ENCODE measurements around the gene CCDC85B.

The CCDC85B gene

GRCh38 chr11:65885231-65885630, 5.2 kb upstream of the CCDC85B start:
- TF ChIP-seq CTCF (IDR thresholded peaks at IDR 0.05; ENCODE audit: low read depth, low read length, missing control alignments): no peak
- DNase-seq (ENCODE audit: extremely low read depth, low read depth): no peak

GRCh38 chr11:65885808-65886536, 4.5 kb upstream of the CCDC85B start:
- H3K4me3 ChIP-seq (replicated peaks; ENCODE audit: low read depth, low read length): no peak overlapping the region
- no peak for DNase-seq (ENCODE audit: extremely low read depth, low read depth)
- TF ChIP-seq CTCF (IDR thresholded peaks at IDR 0.05; ENCODE audit: low read depth, low read length, missing control alignments): no peak

More at GRCh38 chr11:65885231-65885630, 5.2 kb upstream of the CCDC85B start:
- no peak overlapping the region for H3K4me3 ChIP-seq (replicated peaks; ENCODE audit: low read depth, low read length)

GRCh38 chr11:65886826-65887722, 3.4 kb upstream of the CCDC85B start:
- DNase-seq (ENCODE audit: extremely low read depth, low read depth): no peak
- no peak for TF ChIP-seq CTCF (IDR thresholded peaks at IDR 0.05; ENCODE audit: low read depth, low read length, missing control alignments)
- peak overlapping the region; percentile 87 for H3K4me3 ChIP-seq (replicated peaks; ENCODE audit: low read depth, low read length)

GRCh38 chr11:65887723-65888162, 2.7 kb upstream of the CCDC85B start:
- no peak for TF ChIP-seq CTCF (IDR thresholded peaks at IDR 0.05; ENCODE audit: low read depth, low read length, missing control alignments)
- peak overlapping the region; percentile 87 for H3K4me3 ChIP-seq (replicated peaks; ENCODE audit: low read depth, low read length)
- DNase-seq (ENCODE audit: extremely low read depth, low read depth): no peak

- peak; percentile 88 for DNase-seq (ENCODE audit: extremely low read depth, low read depth)
- peak within 1 kb of the TSS; percentile 87 for H3K4me3 ChIP-seq (replicated peaks; ENCODE audit: low read depth, low read length)
- TF ChIP-seq CTCF (IDR thresholded peaks at IDR 0.05; ENCODE audit: low read depth, low read length, missing control alignments): peak; percentile 79
Measured at GRCh38 chr11:65888163-65888814, 2.2 kb upstream of the CCDC85B start, which contains the start of gene FIBP. Gene FIBP, minus strand, starts transcription at chr11:65888471. Its CDS starts 53 bp downstream, at chr11:65888418.

Measured in HFF-Myc (cell line).